ENCODE measurements around the gene CALU. TPM values are rescaled to one million over a fixed set of nuclear protein-coding genes. Genes with fewer than 3 reads are reported as not detected.

Gene CALU
- polyA plus RNA-seq, 1 donor (not counting 4 experiments of a cell fraction or from before 2014, with no cell fraction given): 155 TPM

GRCh38 chr7:128710481-128710880 lies 28.7 kb upstream of the CALU start:
- H4K20me1 ChIP-seq (ENCODE audit: control insufficient read depth, extremely low read depth, insufficient read depth, low read length): no peaks in the 10 kb centered on the region
- no peak overlapping the region for H3K27ac ChIP-seq (ENCODE audit: control insufficient read depth, insufficient read depth, low read length)
- DNase-seq (ENCODE audit: low read depth, low spot score) (no peak), FAIRE-seq (no peak)
- no peaks in the 10 kb centered on the region for H3K9me1 ChIP-seq (ENCODE audit: control insufficient read depth, extremely low read depth, insufficient read depth, low read length)
- no peaks in the 10 kb centered on the region for H3K79me2 ChIP-seq (ENCODE audit: control insufficient read depth, insufficient read depth, low read length)
- H3K4me1 ChIP-seq (ENCODE audit: control insufficient read depth, extremely low read depth, insufficient read depth, low read length): peaks cover 37% of the 10 kb centered on the region
- dilution Hi-C loops (cut with MboI; ENCODE audit: extremely low pct_ligation_motif_present, low sequenced_read_pairs): no loop called here
- no peaks in the 10 kb centered on the region for H3K9me3 ChIP-seq (ENCODE audit: control insufficient read depth, low read depth, low read length)
- TF ChIP-seq EZH2 (IDR thresholded peaks at IDR 0.05; ENCODE audit: low read length) (no peak), CTCF (optimal IDR thresholded peaks at IDR 0.05 in 1 of 3, IDR thresholded peaks at IDR 0.05 in 1 of 3, conservative IDR thresholded peaks at IDR 0.05 in 1 of 3; ENCODE audit: extremely low read depth in 1 of 3, insufficient read depth in 2 of 3, low read length in 3 of 3) (no peak)
- H3K9ac ChIP-seq (ENCODE audit: control insufficient read depth, extremely low read depth, insufficient read depth, low read length): no peak overlapping the region
- H3K4me2 ChIP-seq (ENCODE audit: control insufficient read depth, extremely low read depth, insufficient read depth, low read depth, low read length): no peak overlapping the region
- no peak overlapping the region for H3K4me3 ChIP-seq (ENCODE audit: control insufficient read depth in 2 of 3, extremely low read depth in 1 of 3, insufficient read depth in 2 of 3, low read depth in 1 of 3, low read length in 3 of 3)
- H3K27me3 ChIP-seq (ENCODE audit: control insufficient read depth, extremely low read depth, insufficient read depth, low read length): no peaks in the 10 kb centered on the region
- no peaks in the 10 kb centered on the region for H3K36me3 ChIP-seq (ENCODE audit: control insufficient read depth in 2 of 2, extremely low read depth in 1 of 2, insufficient read depth in 2 of 2, low read length in 2 of 2)
- H2AFZ ChIP-seq (ENCODE audit: control insufficient read depth, low read length): no peak overlapping the region

- no peaks in the 10 kb centered on the region for H3K79me2 ChIP-seq (ENCODE audit: control insufficient read depth, insufficient read depth, low read length)
- no peak overlapping the region for H3K4me3 ChIP-seq (ENCODE audit: control insufficient read depth in 2 of 3, extremely low read depth in 1 of 3, insufficient read depth in 2 of 3, low read depth in 1 of 3, low read length in 3 of 3)
- H3K27ac ChIP-seq (ENCODE audit: control insufficient read depth, insufficient read depth, low read length): peak overlapping the region; percentile 51
- TF ChIP-seq CTCF (optimal IDR thresholded peaks at IDR 0.05 in 1 of 3, IDR thresholded peaks at IDR 0.05 in 1 of 3, conservative IDR thresholded peaks at IDR 0.05 in 1 of 3; ENCODE audit: extremely low read depth in 1 of 3, insufficient read depth in 2 of 3, low read length in 3 of 3): no peak
- no peak for TF ChIP-seq EZH2 (IDR thresholded peaks at IDR 0.05; ENCODE audit: low read length)
- H3K36me3 ChIP-seq (ENCODE audit: control insufficient read depth in 2 of 2, extremely low read depth in 1 of 2, insufficient read depth in 2 of 2, low read length in 2 of 2): no peaks in the 10 kb centered on the region
- peak overlapping the region; percentile 40 for H3K4me2 ChIP-seq (ENCODE audit: control insufficient read depth, extremely low read depth, insufficient read depth, low read depth, low read length)
- H4K20me1 ChIP-seq (ENCODE audit: control insufficient read depth, extremely low read depth, insufficient read depth, low read length): no peaks in the 10 kb centered on the region
- peak; percentile 58 for DNase-seq (ENCODE audit: low read depth, low spot score)
- H3K9me1 ChIP-seq (ENCODE audit: control insufficient read depth, extremely low read depth, insufficient read depth, low read length): no peaks in the 10 kb centered on the region
- dilution Hi-C loops (cut with MboI; ENCODE audit: extremely low pct_ligation_motif_present, low sequenced_read_pairs): no loop called here
- no peaks in the 10 kb centered on the region for H3K9me3 ChIP-seq (ENCODE audit: control insufficient read depth, low read depth, low read length)
- no peak overlapping the region for H3K9ac ChIP-seq (ENCODE audit: control insufficient read depth, extremely low read depth, insufficient read depth, low read length)
- no peaks in the 10 kb centered on the region for H3K27me3 ChIP-seq (ENCODE audit: control insufficient read depth, extremely low read depth, insufficient read depth, low read length)
- H3K4me1 ChIP-seq (ENCODE audit: control insufficient read depth, extremely low read depth, insufficient read depth, low read length): peaks cover 29% of the 10 kb centered on the region
- H2AFZ ChIP-seq (ENCODE audit: control insufficient read depth, low read length): no peak overlapping the region
- peak; percentile 67 for FAIRE-seq
Observed at GRCh38 chr7:128713794-128714193, 25.4 kb upstream of the CALU start.

Data from keratinocyte (primary cell).